K562 (cell line): ENCODE results near the gene SLC1A3. TPM values are rescaled to one million over a fixed set of nuclear protein-coding genes. Genes with fewer than 3 reads are reported as not detected.

Experiments used
- CC2D1A ChIP-seq: fragments of 450-650 bp; IDR thresholded peaks from 2 replicates; pipeline ENCODE4 v1.6.1; 2017; ENCODE audit warnings: mild to moderate bottlenecking
- HDAC1 ChIP-seq, 2 experiments: fragments of 450-650 bp; IDR thresholded peaks; 2 replicates each; pipeline ENCODE4 v1.6.1; 2016 to 2017; ENCODE audit warnings: inconsistent platforms in 1 of 2, mild to moderate bottlenecking in 1 of 2, moderate library complexity in 1 of 2
- KAT7 ChIP-seq: sonication (generic); formaldehyde crosslinking; IDR thresholded peaks from 2 replicates; pipeline ENCODE4 v1.8.0; 2022; ENCODE audit warnings: missing genetic modification reagents, mild to moderate bottlenecking, borderline replicate concordance
- MAFF ChIP-seq: IDR thresholded peaks from 2 replicates; pipeline ENCODE4 v1.6.1; 2012; ENCODE audit warnings: low read length, improper control_type of control experiment
- MAFG ChIP-seq: fragments of 450-650 bp; conservative IDR thresholded peaks from 2 replicates; pipeline ENCODE4 v1.6.1; 2016; ENCODE audit warnings: missing genetic modification characterization, missing compliant biosample characterization
- NFE2 ChIP-seq: IDR thresholded peaks from 2 replicates; pipeline ENCODE4 v1.6.1; 2014; ENCODE audit warnings: antibody characterized with exemption, low read depth
- NFYB ChIP-seq: IDR thresholded peaks from 2 replicates; pipeline ENCODE4 v1.6.1; 2011; ENCODE audit warnings: mild to moderate bottlenecking, moderate library complexity; ENCODE audit not compliant: insufficient read length; ENCODE audit errors: extremely low read depth
- PYGO2 ChIP-seq: fragments of 450-650 bp; IDR thresholded peaks from 2 replicates; pipeline ENCODE4 v1.6.1; 2016; ENCODE audit warnings: mild to moderate bottlenecking, missing genetic modification characterization, moderate library complexity, missing compliant biosample characterization
- RBM17 ChIP-seq: fragments of 200-400 bp; formaldehyde crosslinking; IDR thresholded peaks from 2 replicates; pipeline ENCODE4 v1.6.1; 2017; ENCODE audit warnings: low read depth, mild to moderate bottlenecking, low read length, borderline replicate concordance
- TFAM ChIP-seq: fragments of 250-450 bp; sonication (Bioruptor Pico); conservative IDR thresholded peaks from 2 replicates; pipeline ENCODE4 v1.5.0; 2021; ENCODE audit warnings: mild to moderate bottlenecking, moderate library complexity
- VEZF1 ChIP-seq: fragments of 200-800 bp; sonication (Bioruptor generic); IDR thresholded peaks from 2 replicates; pipeline ENCODE4 v1.6.1; 2017; ENCODE audit warnings: missing genetic modification characterization, missing compliant biosample characterization
- ZNF316 ChIP-seq: fragments of 450-650 bp; IDR thresholded peaks from 2 replicates; pipeline ENCODE4 v1.6.1; 2016
- ZNF76 ChIP-seq: fragments of 250-450 bp; sonication (Bioruptor Pico); IDR thresholded peaks from 2 replicates; pipeline ENCODE4 v1.4.0; 2020; ENCODE audit warnings: mild to moderate bottlenecking, moderate library complexity, borderline replicate concordance
- polyA plus RNA-seq, 8 experiments: library from polyadenylated mRNA; depleted of rRNA in 4 of 8; stranded (reverse) in 5 of 8; unstranded in 3 of 8; fragments of >200 nt; fragmentation: Nextera tagmentation in 2 of 8; fragmentation: Illumina TruSeq in 1 of 8; extraction: Ambion mirVana in 2 of 8; extraction: Trizol in 1 of 8; gene quantifications; 2 replicates each; pipeline versions ENCODE4 v1.2.1 to v1.2.3, GENCODE V29; 2011 to 2014; ENCODE audit warnings: inconsistent platforms in 1 of 8, missing spikeins in 1 of 8
- total RNA-seq, 7 experiments: library from RNA; depleted of rRNA in 6 of 7; stranded (reverse); fragments of >200 nt in 6 of 7; fragmentation: Illumina TruSeq in 2 of 7; extraction: Trizol in 2 of 7; gene quantifications; 2 replicates each; pipeline versions ENCODE4 v1.2.1 to v1.2.3, GENCODE V29; 2011 to 2021; ENCODE audit warnings: low replicate concordance in 1 of 7
- TF ChIP-seq, protein P1 (sequence below): fragments of 250-450 bp; sonication (Bioruptor Pico); IDR thresholded peaks from 2 replicates; pipeline ENCODE4 v1.5.0; 2021; ENCODE audit warnings: mild to moderate bottlenecking, borderline replicate concordance

The SLC1A3 gene
- total and polyA plus RNA-seq, 9 of the 15 experiments (the other 6 are each of a cell fraction or from before 2014, with no cell fraction given) = 0.13 TPM; not detected in 8

GRCh38 chr5:36648426-36648825, 42.0 kb downstream of the SLC1A3 start (continued):
- TF ChIP-seq, protein P1, sequence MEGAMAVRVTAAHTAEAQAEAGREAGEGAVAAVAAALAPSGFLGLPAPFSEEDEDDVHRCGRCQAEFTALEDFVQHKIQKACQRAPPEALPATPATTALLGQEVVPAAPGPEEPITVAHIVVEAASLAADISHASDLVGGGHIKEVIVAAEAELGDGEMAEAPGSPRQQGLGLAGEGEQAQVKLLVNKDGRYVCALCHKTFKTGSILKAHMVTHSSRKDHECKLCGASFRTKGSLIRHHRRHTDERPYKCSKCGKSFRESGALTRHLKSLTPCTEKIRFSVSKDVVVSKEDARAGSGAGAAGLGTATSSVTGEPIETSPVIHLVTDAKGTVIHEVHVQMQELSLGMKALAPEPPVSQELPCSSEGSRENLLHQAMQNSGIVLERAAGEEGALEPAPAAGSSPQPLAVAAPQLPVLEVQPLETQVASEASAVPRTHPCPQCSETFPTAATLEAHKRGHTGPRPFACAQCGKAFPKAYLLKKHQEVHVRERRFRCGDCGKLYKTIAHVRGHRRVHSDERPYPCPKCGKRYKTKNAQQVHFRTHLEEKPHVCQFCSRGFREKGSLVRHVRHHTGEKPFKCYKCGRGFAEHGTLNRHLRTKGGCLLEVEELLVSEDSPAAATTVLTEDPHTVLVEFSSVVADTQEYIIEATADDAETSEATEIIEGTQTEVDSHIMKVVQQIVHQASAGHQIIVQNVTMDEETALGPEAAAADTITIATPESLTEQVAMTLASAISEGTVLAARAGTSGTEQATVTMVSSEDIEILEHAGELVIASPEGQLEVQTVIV (CRISPR knock-in tag) = no peak
- peak; percentile 87 for TF ChIP-seq MAFG (tag)
- TF ChIP-seq ZNF316 = peak; percentile 85
- TF ChIP-seq KAT7 (CRISPR knock-in tag) = no peak
- TF ChIP-seq CC2D1A = no peak
- TF ChIP-seq VEZF1 (CRISPR knock-in tag) = peak; percentile 38; the same call in 1 of the 2 replicates
- no peak for TF ChIP-seq TFAM
- peak; percentile 75 for TF ChIP-seq NFE2
- no peak for TF ChIP-seq PYGO2 (tag)
- no peak for TF ChIP-seq RBM17
- no peak for TF ChIP-seq NFYB
- TF ChIP-seq ZNF76 (CRISPR knock-in tag) = no peak
- TF ChIP-seq MAFF = peak; percentile 64
- no peak for TF ChIP-seq HDAC1 (IDR thresholded peaks at IDR 0.05)
